ENCODE data around the gene BCOR.

Gene BCOR

DNA sequence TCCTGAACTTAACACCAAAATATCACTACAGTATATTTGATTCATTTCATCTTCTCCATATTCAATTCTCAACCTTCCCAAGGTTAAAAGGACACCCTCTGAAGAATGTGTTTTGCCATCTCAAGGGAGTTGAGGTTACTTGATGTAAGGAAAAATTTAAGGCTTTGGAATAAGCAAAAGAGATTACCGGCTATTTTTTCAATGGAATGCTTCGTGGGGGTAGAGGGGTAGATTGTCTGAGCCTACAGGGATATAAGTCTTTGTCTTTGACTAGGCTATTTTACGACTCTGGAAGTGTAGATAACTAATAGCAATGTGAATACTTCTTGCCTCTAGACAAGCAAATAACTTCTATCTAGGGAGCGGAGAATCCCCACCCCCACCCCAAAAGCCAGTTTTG, 78.2 kb downstream of the BCOR start:
- DNase-seq (ENCODE audit: low spot score): no peak

GRCh38 chrX:40018041-40018440, 79.7 kb downstream of the BCOR start:
- DNase-seq (ENCODE audit: low spot score): no peak

GRCh38 chrX:40016749-40017148, 81.0 kb downstream of the BCOR start:
- DNase-seq (ENCODE audit: low spot score): no peak

GRCh38 chrX:40015693-40016092, 82.1 kb downstream of the BCOR start:
- no peak for DNase-seq (ENCODE audit: low spot score)

GRCh38 chrX:40013266-40014195, 84.2 kb downstream of the BCOR start:
- no peak for DNase-seq (ENCODE audit: low spot score)

DNA sequence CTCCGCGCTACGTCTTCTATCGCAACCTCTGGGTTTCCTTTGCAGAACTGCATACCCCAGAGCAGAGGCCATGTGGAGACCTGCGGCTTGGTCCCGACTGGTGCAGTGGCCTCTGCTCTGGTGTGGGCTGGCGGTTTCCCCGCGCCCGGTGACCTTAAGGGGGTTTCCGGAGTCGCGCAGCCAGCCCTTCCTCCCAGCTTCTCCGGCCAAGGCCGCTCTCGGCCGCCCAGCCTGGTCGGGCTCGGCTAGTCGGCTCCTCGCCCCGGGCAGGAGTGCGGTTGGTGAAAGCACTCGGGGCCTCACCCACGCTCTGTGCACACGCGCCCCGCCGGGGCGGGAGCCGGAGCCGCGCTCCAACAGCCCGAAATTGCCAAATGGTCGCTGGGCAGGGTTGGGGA, 84.9 kb downstream of the BCOR start:
- DNase-seq (ENCODE audit: low spot score): no peak

GRCh38 chrX:40012039-40012867, 85.5 kb downstream of the BCOR start:
- no peak for DNase-seq (ENCODE audit: low spot score)

- DNase-seq (ENCODE audit: low spot score): no peak
These were observed 86.3 kb downstream of the BCOR start for GRCh38 chrX:40011322-40012038.

GRCh38 chrX:40010550-40011321, 87.0 kb downstream of the BCOR start:
- no peak for DNase-seq (ENCODE audit: low spot score)

GRCh38 chrX:40009890-40010289, 87.9 kb downstream of the BCOR start:
- no peak for DNase-seq (ENCODE audit: low spot score)

DNA sequence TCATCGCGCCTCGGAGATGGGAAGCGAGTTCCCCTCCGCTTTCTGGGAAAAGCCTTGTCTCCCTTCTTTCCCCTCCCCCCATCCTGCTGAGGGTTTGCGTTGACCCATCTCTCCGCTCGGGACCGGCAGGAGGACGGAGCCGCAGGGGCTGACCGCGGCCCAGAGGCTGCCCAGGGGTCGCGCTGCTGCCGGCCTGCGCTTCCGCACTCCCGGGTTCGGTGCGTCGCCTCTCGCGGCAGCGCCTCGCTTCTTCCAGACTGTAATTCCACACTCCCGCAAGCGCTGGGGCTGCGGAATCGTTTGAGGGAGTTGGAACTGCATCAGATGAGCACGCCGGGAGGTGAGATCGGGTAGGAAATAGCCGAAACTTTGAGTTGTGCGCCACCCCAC, 88.3 kb downstream of the BCOR start:
- DNase-seq (ENCODE audit: low spot score): no peak

GRCh38 chrX:40008791-40009461, 88.8 kb downstream of the BCOR start:
- DNase-seq (ENCODE audit: low spot score): no peak

DNA sequence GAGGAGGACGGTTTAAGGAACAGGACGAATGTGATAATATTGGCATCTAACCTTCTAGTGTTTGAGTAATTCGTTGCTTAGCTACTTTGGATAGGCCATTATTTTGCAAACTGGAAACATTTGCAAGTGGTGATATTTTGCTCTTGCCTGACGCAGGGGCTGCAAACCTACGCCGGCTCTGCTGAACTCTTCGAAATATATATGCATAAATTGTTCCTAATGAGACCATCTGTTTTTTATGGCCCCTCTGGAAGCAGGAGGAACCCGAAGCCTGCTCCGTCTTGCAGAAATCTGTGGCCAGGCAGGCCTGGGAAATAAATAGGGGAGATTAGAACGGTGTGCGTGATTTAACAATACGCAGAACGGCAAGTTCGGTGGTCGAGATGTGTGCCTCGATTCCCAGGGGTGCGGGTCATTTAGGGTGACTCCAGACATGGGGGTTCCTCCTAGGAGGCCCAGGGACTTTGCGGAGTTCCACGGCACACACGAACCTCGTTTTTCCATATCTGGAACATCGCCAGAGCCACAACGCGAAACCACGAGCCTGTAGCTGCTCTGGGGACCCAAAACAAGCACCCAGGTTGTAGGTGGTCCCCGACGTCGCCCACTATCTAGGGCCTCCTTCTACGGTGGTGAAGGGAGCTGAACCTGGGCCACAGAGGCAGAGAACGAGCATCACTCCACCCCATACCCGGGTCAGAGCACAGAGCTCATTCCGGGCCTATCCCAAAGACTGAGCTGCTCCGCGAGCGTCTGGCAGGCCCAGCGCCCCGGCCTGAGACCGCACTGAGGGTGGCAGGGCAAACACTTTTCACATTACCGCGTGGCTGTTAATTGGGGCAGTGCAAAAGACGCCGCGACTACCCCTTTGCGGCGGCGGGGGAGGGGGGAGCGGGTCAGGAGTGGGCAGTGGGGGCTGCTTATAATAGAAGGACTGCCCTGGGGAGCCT, 89.7 kb downstream of the BCOR start:
- no peak for DNase-seq (ENCODE audit: low spot score)

DNA sequence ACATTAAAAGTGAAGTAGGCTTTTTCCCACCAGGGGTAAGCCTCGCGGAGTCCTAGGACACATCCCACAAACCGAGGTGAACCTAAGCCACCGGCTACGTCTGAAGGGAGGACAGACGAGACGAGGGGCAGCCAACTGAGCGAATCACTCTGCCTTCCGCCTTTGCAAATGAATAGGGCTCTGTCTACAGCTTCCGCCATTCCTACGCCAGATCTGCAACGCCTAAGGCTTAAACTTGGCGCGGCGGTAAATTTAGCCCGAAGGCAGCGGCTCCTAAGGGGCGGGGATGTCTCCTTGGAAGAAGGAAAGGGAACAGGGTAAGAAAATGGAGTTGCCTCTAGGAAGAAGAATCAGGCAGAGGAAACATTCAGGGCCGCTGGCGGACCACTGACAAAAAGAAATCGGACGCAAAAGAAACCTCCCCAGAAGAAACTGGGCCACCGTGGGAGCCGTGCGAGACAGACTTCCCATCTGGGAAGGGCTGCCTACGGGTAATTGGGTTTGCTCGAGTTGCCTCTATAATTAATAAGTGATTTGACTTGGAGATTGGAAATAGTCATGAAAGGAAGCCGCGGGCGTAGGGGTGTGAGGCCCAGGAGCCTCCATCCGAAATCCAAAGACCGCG, 90.5 kb downstream of the BCOR start:
- no peak for DNase-seq (ENCODE audit: low spot score)

DNA sequence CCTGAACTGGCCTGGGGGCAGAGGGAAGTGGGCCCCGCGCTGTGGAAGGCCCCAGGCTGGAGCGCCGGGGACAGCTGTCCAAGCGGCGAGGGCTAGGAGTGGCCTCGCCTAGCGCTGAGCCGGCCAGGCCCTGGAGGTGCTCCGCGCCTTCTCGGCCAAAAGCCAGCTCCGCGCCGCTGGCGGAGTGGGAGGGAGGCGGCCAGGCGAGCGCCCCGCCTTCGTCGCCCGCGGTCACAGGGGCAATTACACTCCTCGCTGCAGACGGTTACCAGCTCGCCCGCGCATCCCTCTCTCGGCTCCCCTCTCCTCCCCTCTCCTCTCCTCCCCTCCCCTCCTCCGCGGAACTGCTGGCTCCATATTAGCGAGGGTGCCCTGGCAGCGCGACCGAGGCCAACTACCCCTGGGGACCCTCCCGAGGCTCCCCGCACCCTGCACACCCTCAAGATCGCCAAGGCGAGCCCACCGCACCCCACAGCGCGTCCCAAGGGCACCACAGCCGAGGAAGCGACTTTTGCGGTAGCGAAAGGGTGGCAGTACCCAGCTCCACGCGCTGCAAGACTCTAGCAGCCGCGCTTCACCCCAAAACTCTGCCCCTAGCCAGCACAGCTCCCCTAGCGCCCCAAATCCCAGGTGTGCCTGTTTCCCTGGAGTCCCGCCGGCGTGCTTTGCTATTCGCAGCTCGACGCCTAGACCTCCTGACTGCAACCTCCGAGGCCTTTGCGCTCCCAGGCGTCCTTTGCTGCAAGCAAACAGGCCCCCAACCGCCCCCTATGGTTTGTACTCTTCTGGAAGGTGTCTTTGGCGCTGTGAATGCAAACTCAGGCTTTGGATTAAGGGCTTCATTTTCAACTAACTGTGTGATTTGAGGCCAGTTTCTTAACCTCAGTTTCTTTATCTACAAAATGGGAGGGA, 91.4 kb downstream of the BCOR start:
- DNase-seq (ENCODE audit: low spot score): no peak

DNA sequence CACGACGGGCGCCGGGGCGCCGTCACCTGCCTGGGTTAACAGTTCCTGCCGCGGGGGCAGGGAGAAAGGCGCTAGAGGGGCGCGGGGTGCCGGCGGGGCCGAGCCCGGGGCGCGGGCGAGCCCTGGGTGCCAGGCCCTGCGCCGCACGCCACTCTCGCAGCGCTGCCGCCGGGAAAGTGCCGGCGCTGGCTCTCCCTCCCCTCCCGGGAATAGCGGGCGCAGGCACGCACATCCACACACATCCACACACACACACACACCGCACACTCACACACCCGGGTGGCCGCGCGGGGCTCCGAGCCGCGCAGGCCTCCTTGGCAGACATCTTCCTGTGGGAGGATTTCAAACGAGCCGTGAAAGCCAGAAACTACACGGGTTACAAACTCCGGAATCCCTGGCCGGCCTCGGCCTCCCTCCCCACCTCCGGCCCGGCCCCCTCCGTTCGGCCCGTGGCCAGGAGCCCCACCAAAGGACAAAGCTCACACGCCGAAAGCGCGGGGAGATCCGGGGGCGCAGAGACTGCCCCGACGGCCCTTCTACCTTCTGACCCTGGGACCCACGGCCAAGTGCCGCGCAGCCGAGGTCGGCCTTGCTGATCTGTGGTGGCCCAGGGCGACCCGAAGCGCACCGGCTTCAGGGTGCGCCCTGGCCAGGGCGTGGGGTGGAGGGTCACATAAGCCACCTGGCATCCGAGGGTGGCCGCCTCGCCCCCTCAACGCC, 92.3 kb downstream of the BCOR start:
- DNase-seq (ENCODE audit: low spot score): no peak

- no peak for DNase-seq (ENCODE audit: low spot score)
These were observed 92.9 kb downstream of the BCOR start for GRCh38 chrX:40004921-40005291.

GRCh38 chrX:40004246-40004535, 93.6 kb downstream of the BCOR start:
- DNase-seq (ENCODE audit: low spot score): no peak

Data from pons (tissue), 1 donor.